NCI-H69 (cell line): ENCODE measurements around the gene SPOCK2.
A peak's percentile ranks its signal among the peaks of the same experiment; 100 is the strongest.

Source experiments
- DNase-seq: peaks from one replicate; lab custom pipeline; 2025; lab: John Stamatoyannopoulos, UW

Gene SPOCK2

GRCh38 chr10:72087392-72087968, 871 bp downstream of the SPOCK2 start:
- DNase-seq: peak; percentile 39

DNA sequence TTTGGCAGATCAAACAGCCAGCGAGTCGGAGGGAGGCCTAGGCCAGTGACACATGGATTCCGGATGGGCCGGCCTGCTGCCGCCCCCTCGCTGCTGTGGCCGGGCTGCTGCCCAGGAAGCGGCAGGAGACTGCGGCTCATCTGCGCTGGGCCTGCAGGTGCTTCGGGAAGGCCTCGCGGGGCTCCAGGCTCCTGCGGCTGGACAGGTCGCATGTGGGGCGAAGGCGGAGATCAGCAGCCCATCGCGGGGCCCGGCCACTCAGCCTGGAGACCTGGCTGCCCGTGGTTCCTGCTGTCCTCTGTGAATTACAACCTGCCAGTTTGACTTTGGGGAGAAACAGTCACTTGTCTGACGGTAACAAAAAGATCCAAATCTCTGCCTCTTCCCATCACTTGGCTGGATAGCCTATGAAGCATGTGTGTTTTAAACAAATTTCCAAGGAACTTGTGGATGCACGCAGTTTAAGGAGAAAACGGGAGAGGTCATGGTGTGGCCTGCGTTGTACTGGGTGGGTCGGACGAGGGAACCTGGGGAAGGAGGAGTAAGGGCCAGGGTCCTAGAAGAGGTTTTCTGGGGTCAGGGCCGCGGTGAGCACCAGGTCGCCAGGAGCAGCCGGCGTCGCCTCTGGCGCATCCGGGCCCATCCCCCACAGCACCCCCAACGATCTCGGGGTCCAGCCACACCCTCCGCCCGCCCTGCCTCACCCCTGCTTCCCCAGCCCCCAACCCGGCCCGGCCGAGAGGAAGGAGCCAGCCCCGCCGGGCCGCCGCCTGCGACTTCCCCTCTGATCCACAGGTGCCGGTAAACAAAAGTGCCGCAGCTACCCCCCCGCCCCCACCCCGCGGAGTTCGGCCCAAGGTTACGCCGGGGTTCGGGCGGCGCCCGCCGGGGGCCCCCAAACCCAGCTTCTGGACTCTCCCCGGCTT, 1.6 kb downstream of the SPOCK2 start:
- DNase-seq: no peak

GRCh38 chr10:72085864-72086465, 2.4 kb downstream of the SPOCK2 start:
- DNase-seq: no peak

GRCh38 chr10:72085166-72085565, 3.2 kb downstream of the SPOCK2 start:
- no peak for DNase-seq

- no peak for DNase-seq
These were observed 4.4 kb downstream of the SPOCK2 start for GRCh38 chr10:72083790-72084459.

GRCh38 chr10:72082856-72083789, 5.2 kb downstream of the SPOCK2 start:
- DNase-seq: no peak

- DNase-seq: peak; percentile 87
These were observed 6.4 kb downstream of the SPOCK2 start for GRCh38 chr10:72081772-72082590.

DNA sequence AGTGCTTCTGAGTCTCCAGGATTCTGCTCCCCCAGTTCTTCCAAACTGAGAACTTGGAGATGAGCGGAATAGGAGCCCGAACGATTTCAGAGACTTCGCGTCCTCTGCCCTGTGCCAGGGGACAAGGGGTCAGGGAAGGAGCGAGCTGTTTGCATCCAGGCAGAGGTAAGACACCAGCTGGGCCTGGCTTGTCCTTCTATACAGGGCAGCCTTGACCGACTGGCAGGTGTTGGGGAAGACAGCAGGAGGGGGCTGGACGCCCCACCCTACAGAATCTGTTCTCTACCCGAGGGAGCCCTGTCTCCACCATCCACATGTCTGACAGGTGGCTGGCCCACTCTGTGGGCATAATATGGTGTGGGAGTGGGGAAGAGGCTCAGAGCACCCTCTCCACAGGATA, 7.1 kb downstream of the SPOCK2 start:
- DNase-seq: no peak

GRCh38 chr10:72080042-72080975, 8.0 kb downstream of the SPOCK2 start:
- peak; percentile 17 for DNase-seq

DNA sequence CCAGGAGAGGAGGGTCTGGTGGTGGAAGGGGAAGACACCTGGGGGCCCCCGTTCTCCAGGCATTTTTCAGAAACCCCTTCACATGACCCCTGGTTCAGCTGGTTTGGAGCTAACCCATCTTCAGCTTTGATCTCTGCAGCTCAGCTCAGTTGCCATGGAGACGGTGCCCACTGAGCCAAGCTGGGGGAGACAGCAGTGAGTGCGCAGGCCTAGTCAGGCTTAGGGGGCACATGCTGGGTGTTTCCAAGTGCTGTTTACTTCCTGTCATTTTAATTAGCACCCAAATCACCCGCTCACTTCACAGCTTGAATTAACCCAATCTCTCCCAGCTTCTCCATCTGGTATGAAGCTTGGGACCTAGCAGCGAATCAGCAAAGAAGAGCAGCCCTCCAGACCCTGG, 9.0 kb downstream of the SPOCK2 start:
- DNase-seq: peak; percentile 83

GRCh38 chr10:72077275-72077990, 10.9 kb downstream of the SPOCK2 start:
- no peak for DNase-seq

DNA sequence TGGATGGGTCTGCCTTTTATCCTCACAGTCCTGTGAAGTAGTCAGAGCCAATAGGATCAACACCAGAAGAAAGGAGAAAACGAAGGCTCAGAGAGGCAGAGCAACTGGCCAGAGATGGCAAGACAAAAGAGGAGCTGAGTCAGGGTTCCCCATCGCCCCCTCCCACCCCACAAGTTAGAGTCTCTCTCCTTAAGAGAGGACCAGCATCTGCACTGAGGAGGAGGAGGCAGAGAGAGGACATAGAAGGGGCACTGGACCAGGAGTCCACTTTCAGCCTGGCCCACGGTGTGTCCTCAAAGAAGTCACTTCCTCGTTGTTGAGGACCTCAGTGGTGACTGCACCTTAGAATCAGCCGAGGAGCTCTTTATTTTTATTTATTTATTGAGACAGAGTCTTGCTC, 11.6 kb downstream of the SPOCK2 start:
- DNase-seq: no peak

DNA sequence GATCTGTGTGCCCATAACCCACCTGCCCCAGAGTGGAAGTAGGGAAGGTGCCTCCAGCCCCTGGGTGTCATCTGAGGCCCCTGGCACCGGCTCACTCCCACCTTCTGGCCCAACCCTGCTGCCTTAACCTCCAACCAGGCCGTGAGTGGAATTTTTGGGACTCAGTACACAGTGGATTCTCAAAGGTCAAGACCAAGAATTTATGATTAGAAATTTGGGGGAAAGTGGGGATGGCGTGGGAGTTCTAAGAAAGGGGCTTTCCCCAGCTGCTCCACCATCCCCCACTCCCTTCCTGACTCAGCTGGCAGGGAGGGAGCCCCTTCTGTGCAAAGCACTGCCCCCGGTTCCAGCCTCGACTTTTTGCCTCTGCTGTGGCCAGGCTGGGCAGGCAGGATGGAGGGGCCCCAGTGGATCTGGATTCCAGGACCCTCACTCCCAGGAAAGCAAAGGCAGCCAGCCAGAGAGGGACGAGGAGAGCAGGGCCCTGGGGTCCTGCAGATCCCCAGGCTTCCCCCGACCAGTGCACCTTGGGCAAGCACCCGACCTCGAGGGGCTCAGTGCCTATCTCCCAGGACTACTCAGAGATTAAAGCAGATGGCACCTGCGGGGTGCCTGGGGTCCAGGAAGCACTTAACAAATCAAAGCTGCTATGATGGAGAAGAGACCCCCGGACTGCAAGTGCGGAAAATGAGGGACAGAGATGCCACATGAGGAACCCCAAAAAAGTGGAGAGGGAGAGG, 12.8 kb downstream of the SPOCK2 start:
- DNase-seq: no peak

GRCh38 chr10:72074574-72075375, 13.6 kb downstream of the SPOCK2 start:
- DNase-seq: no peak

- no peak for DNase-seq
These were observed 14.4 kb downstream of the SPOCK2 start for GRCh38 chr10:72073708-72074573.

- no peak for DNase-seq
These were observed 15.7 kb downstream of the SPOCK2 start for GRCh38 chr10:72072639-72073038.
